ENCODE results near the gene PITX2.

PITX2 gene

DNA sequence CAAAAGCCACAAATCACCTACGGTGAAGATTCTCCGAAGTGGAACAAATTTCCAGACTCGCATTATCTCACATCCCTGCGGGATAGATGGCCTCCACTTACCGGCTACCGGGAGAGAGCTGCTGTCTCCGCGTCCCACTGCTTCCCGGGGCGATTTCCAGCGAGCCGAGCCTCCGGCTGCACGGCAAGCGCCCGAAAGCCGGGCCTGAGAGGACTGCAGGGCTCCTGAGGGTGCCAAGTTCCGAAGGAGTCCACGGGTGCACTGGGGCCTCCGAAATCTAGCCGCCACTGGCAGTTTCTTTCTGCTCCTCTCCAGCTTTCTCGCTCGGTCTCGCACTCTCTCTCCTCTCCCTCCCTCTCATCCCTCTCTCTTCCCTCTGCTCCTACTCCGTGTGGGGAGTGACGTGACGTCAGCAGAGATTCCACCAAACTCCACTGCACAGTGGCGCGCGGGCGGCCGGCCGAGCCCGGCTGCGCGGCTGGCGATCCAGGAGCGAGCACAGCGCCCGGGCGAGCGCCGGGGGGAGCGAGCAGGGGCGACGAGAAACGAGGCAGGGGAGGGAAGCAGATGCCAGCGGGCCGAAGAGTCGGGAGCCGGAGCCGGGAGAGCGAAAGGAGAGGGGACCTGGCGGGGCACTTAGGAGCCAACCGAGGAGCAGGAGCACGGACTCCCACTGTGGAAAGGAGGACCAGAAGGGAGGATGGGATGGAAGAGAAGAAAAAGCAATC lies 14.0 kb upstream of the PITX2 start:
- no peak for DNase-seq (ENCODE audit: low read depth)

DNA sequence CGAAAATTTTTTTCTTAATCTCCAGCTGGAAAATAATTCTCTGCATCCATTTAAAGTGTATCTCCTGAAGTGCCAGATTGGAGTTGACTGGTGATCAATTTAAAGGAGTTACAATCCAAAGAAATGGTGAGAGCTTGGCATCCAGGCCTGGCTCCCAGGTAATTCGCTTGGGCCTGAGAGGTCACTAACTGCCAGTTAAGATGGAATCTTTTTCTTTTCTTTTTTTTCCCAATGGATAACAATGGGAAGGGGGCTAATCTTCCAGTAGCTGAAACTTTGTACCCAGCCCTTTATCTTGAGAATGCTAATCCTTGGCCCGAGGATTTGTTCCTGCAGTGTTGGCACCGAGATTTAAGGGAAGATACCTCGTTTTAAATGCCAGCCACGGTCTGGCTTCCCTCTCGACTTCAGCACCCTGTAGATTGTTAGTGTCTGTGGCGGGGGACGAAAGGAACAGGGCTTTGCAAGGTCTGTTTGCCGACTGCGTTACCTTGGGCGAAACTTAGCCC lies 13.3 kb upstream of the PITX2 start:
- no peak for DNase-seq (ENCODE audit: low read depth)

DNA sequence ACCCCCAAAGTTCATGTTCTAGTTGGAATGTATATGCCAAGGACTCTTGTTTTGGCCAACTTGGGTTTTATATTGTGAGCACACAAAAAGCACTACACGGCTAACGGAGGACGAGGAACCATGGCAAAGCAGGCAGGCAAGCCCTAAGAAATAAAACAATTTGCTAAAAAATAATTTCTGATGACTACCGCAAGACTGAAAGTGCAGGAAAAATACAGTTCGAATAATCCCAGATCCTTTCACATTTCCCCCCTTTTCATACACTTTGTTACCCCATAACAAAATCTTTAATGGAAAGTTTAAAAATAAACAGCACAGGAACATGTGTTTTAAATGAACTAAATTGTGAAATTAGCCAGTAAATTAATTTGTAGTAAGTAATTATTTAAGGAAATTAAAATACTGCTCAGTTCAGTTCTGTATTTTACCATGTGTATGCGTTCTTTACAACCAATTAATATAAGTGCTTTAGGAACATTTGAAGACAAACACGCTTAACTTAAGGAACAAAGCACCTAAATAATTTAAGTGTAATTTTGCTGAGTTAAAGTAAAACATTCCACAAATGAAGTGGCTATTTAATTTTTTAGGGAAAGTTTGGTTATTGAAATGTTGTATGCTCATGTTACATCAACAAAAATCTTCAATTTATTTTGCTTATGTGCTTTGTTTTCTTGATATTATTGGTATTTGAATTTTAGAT lies 12.4 kb upstream of the PITX2 start:
- DNase-seq (ENCODE audit: low read depth): no peak

DNA sequence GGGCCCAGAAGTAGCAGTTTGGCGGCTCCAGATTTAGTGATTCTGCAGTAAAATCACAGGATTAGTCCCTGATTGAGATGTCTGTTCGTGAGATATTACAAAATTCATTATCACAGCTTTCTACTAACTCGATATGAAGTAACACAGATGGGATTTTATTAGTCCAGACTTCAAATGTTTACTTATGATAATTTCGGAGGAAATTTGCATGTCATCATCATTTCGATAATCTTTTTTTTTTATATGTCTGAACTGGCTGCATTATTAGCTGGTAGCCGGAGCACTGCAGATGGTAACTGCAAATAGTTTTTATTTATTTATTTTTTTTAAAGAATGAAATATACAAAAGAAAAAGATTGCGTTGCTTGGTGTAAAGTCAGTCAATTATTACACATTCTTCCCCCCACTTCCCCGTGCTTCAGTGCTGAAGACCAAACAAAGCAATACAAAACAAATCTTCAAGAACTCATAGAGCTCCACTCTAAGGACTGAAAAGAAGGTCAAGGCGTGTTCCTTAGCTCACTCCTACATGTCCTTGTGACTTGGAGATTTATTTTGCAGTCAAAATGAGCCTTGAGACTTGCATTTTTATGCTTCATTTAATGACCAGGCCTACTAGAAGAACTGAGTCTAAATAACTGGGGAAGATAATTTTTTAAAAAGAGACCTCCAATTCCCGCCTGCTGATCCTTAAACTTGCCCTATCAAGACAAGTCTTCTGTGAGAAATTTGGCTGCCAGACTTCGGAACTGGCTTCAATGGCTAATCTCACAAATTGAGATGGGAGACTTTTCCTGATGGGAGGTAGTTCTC lies 11.7 kb upstream of the PITX2 start:
- no peak for DNase-seq (ENCODE audit: low read depth)

DNA sequence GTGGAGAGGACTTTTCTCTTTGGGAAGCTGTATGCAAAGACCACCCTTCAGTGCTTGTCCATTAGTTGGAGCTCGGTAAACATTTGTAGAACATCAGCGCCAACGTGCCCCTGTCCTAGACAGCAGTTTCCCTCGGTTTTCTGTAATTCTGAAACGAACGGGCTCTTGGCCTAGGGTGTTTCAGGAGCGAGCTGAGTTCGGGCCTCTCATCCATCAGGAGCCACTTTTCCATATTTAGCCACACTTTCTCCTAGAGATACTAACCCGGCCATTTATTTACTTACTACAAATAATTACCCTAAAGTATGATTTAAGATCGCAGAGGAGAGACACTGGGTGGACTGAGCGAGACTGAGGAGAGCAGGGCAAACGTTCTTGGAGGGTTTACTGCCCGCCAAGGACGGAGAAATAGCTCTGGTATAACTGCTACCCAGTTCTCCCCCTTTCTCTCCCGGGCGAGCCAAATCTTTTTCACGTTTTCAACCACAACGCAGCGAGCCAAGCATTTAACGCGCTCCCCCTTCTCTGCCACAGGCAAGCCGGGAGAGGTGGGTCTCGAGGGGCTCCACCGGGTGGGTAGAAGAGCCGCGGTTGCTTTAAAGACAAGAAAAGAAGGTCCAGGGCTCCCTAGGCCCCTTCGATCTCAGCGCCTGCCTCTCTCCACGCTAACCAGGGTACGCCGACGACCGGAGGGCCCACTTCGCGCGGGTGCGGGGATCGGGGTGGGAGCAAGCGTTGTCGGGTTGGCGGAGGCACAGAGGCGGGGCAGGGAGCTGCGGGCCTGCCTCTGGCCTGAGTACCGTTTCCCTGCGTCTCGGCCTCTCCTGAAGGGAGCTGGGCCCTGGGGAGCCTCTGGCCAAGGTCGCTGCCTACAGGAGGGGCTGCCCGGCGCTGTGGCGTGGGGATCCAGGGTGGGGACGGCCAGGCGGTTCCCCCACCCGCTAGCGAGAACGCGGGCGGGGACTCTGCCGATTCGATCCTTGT lies 10.8 kb upstream of the PITX2 start:
- DNase-seq (ENCODE audit: low read depth): no peak

DNA sequence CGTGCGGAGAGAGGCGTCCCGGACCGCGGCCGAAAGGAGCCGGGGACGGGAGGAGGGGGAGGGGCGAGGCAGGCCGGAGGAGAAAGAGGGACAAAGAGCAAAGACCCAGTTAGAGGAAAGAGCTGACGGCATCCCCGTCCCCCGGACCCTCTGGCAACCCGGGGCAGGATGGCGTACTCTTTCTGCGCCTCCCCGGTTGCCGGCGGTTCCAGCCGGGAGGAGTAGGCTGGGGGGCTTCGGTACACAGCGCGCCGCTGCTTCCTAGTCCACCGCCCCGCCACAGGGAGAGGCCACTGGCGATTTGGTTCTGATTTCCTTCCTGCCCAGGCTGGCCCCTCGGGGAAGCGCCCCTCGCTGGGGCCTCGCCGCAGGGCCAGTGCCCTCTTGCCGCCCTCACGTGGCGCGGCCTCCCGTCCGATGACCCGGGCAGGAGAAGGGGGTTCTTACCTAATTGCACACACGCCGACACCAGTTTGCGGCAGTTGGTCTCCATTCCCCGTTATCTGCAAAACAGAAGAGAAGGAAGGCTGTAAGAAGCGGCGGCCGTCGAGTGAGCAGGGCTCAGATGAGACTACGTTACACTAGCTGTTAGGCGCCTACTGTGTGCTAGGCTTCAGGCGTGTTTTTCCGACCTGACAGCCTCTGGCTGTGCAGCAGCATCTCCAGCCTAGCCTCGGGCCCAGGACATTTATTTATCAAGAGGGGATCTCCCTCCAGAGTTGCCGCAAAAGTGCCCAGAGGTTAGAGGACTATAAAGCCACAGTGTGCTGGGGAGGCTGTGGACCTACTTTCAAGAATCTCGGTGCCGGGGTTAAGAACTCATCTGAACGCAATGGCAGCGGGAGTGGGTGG lies 9.9 kb upstream of the PITX2 start:
- DNase-seq (ENCODE audit: low read depth): no peak

DNA sequence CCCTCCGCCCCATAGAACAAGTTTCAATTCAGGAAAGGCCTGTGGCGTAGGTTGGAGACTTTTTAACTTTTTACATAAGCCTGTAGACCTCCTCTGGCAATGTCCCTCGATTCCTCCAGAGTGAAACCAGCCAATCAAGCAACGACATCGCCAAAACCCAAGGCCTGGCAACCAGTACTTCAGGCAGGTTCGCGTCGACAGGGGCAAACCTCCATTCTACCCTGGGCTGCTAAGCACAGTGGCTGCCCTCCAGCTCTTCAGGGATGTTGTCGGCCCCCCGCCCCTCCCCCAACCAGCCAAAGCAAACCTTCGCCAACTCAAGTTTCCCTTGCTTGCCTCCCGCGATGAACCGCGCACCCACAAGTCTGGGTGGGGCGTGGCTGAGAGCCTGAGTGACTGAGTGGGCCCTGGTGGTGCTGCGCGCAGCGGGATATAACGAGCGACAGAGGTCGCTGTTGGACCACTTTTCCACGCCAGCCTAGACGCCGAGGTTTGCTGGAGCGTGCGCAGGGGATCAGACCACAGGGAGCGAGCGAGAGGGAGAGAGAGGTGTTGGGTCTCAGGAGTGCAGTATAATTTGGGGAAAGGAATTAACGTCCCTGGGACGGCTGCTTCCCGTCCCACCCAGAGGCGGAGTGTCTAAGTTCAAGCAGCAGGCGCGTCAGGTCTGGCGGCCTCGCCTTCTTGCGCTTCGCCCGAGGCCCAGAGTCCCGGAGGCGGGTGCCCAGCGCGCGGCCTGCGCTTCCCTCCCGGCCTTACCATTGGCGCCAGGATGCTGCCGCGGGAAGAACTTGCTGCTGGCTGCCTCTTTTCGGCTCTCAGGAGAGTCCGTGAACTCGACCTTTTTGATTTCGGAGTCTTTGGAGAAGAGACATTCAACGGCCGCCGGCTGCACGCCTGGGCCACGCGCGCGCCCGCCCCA lies 9.0 kb upstream of the PITX2 start:
- DNase-seq (ENCODE audit: low read depth): no peak

DNA sequence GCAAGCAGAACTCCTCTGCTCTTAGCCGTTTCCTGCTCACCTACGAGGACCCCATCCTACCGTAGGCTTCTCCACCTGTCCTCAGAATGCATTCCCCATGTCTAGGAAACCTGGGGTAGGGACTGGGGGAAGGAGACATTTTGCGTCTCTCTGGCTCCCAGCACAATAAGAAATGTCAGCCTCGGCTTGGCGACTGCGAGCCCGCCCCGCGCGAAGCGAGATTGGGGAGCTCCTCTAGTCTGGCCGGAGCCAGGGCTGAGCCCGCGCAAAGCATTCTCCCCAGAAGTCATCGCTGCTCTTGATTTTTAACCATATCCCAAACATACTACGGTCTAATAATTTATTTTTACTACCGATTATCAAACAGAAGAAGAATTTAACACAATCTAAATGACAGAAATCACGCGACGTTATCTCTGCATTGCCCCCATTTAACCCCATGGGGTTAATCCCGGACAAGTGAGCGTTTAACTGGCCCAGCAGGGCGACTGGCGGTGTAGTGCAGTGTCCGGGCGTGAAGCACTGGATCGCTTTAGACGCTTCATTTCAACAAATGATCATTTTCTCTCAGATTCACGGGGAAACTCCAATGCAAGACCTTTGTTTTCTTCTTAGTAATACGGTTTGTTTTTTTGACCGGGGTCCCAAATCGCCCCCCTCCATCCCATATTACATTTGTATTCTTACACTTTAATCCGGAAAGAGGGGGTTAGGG lies 8.0 kb upstream of the PITX2 start:
- no peak for DNase-seq (ENCODE audit: low read depth)

DNA sequence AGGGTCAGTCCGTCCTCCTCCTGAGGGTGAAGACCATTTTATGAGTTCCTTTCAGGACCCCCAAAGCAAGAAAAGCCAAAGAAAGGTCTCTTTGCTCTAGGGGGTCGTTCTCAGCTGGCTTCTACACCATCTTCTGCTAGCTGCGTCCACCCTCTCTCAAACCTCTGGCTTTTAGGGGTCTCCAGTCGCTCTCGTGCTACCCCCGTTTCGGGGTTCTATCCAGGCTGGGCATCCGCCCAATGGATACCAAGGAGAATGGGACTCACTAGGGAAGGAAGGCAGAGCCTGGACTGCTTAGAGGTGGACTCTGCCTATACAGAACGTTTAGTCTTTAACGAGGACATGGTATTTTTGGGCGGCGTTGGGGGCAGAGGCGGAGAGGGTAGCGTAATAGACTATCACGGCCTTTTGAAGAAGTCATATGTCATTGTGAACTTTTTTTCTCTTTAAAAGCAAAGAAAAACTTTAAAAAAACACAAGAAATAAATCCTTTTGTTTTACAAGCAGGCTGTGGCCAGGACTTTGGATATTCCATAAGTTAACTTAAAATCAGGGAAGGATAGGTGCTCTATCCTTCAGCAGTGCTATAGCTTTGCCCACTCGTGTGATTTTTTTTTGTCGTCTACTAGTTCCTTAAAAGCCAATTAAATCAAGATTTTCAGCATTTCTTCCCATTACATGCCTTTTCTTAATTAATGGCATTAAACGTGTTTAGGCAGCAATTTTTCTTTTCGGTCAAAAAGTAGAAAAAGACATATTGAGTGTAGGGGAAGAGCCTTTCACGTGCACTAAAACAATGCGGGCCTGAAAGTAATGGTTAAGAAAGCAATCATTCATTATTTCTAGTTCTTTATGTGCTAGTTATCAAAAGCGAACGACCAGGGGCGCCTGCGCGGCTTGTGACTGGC lies 7.2 kb upstream of the PITX2 start:
- DNase-seq (ENCODE audit: low read depth): no peak

DNA sequence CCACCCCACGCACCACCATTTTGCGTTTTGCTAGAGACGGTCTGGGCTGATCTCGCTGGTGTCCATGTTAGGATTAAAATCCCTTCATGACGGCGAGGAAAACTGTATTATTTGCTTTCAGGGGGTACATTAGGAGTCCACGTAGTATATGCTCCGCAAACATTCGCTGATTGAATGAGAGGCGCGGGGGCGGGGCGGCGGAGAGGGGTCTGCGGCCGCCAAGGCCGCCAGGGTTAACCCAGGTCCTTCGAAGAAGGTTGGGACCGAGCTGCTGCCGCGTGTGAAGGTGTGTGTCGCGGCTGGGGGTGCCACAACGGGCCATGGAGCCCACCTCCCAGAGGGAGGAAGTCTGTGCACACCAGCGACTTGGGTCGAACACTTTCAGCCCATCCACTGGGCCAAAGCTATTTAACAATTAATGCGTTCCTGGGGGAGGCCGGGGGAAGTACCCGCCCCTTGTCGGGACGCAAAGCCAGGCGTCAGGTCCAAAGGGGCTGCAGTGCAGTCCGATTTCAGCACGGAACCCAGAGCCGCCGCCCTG lies 6.4 kb upstream of the PITX2 start:
- DNase-seq (ENCODE audit: low read depth): no peak

DNA sequence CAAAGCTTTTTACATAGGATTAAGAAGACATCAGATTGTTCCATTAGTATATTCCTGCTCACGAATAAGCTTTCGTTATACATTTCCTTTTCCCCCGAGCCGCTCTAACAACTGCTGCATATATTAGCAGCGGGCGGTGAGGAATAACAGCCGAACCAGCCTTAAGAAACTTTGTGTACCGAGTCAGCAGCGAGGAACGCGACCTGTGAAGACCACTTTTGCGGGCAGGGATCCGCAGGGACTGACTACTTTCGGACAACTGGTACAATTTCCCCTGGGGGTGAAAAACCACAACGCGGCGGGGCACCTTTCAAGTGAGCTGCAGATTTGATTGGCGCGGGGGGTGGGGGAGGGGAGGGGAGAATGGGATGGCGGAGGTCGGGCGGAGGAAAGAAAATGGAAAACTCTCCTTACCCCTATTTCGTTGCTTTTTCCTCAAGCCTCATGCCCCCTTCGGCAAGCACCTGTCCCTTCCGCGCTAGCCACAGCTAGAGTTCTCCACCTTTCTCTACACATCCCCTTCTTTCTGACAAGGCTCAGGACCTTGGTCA lies 5.9 kb upstream of the PITX2 start:
- no peak for DNase-seq (ENCODE audit: low read depth)

DNA sequence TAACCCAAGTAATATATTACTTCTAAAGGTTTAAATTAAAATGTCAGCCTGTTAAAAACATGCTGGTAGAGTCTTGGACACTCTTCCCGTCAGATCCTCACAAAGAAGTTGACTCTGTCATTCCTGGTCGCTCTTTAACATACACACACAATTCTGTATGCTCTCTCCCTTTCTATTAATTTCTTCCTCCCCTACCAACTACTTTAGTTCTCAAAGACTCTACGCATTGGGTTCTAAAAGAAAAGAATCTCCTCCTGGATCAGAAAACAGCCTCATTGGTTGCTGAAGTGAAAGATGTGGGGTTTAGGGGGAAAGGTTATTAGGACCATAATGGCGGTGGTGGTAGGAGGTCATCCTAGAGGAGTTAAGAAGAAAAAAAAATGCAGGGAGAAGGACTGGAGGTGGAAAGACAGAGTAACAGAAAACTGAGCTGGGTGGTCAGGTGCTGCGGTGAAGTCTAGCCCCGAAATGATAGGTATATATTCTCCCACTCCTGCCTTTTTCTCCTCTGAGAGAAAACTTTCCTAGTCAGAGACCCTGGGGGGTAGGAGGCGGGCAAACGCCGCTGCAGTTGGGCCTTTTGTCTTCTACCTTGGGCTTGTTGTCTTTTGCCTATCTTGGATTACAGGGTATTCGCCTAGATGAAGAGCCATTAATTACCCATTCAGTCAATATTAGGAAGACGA lies 5.2 kb upstream of the PITX2 start:
- DNase-seq (ENCODE audit: low read depth): no peak

DNA sequence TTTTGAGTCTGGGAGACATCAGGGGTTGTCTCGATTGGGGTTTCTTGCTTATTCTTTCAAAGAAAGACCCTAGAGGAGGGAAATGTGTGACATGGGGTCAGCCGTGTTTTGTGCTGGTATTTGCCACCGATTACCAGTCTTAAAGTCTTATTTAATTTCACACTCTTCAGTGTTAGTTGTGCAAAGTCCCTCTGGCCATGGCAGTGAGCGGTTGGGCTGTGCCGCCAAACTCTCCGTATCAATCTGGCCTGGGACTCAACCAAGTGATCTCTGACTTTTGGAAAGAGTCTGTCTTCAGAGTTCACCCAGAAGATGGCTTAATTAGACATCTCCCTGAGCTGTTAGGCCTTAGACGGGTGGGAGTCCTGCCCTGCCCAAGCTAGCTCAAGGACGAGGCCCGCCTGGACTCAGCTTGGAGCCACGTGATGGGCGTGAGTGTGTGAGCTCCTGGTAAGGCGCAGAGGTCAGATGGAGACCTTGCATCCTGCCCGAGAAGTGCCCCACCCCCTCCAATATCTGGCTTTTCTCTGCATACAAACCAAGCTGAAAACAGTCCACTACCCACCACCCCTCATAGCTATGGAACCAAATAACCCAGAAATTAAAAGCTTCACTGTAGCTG lies 3.8 kb upstream of the PITX2 start:
- DNase-seq (ENCODE audit: low read depth): no peak

DNA sequence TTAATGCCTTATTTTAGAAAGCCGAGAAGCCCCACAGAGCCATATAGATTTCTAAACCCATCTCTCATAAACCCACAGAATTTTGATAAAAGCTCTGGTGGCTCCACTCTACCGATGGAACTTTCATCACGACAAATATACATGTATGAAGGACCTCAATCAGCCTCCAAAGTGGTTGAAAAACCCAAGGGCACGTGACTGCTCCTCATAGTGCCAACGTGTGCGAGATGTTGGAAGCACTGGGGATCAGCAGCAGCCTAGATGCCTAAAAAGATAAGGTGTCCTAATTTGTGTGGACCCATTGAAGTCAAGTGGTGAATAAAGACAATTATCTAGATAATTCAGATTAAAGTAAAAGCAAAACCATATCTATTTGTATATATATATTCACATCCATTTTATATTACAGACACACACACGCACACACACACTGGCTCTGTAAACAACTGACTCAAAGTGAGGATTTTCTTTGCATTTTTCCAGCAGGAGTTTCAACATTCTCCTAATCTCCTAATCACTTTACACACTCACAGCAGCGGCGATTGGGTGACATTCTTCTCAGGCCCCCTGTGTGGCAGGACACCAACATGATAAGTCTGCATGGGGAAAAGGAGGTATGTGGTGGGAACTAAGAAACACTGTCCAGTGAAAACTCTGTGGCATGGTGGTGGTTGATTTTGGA lies 2.8 kb upstream of the PITX2 start:
- DNase-seq (ENCODE audit: low read depth): no peak

DNA sequence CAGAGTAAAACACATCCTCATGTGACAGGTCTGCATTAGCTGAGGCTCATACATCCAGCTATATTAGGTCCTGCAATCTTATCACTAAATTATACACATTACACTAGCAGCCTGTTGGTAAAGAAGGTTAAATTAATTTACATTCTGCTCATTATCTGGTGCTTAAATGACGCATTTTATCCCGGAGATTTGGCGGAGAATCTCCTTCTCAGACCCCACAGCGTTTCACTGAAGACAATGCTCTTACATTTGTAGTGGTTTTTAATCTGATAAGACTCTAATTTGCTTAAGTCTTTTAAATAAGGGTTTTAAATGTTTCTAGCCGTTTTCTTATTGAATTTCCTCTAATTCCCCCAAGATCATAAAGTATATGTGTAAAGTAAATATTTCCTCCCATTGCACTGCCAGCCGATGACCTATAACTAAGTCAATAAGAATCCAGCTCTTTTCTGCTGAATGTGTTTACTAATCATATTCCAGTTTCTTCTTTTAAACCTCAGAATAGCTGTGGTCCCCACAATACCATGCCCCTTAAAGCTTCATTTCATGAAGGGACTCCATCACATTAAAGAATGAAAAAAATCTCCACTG lies 2.1 kb upstream of the PITX2 start:
- no peak for DNase-seq (ENCODE audit: low read depth)

Measured in T follicular helper cell (primary cell).